ENCODE data around the gene RGS9.
"Not testable (repeated sequence)": the region's sequence is repeated elsewhere in the genome, so short reads cannot be mapped to it uniquely, and the experiment has no call there.

The RGS9 gene

DNA sequence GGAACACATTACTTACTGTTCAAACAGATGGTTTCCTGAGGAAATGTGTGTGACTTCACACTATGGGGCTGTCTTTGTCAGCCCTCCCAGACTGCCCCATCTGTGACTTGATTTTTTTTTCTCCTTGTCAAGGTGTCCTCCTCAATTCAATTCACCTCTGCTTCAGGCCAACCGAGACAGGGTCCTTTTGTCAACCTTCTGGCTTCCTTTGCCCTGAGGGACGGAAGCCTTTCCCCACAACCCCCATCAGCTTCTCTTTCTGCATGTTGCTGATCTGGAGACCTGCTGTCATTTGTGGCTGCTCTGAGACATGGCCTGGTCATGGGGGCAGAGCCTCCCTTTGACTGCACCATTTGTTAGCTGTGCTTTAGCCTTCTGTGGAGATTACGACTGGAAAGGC lies 21.3 kb upstream of the RGS9 start:
- no peak for DNase-seq (ENCODE audit: low spot score)

DNA sequence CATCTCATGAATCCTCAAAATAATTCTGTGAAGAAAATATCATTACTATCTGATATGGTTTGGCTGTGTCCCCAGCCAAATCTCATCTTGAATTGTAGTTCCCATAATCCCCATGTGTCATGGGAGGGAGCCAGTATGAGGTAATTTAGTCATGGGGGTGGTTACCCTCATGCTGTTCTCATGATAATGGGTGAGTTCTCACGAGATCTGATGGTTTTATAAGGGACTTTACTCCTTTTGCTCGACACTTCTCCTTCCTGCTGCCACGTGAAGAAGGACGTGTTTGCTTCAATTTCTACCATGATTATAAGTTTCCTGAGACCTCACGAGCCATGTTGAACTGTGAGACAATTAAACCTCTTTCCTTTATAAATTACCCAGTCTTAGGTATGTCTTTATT lies 20.7 kb upstream of the RGS9 start:
- not testable (repeated sequence) for DNase-seq (ENCODE audit: low spot score)

DNA sequence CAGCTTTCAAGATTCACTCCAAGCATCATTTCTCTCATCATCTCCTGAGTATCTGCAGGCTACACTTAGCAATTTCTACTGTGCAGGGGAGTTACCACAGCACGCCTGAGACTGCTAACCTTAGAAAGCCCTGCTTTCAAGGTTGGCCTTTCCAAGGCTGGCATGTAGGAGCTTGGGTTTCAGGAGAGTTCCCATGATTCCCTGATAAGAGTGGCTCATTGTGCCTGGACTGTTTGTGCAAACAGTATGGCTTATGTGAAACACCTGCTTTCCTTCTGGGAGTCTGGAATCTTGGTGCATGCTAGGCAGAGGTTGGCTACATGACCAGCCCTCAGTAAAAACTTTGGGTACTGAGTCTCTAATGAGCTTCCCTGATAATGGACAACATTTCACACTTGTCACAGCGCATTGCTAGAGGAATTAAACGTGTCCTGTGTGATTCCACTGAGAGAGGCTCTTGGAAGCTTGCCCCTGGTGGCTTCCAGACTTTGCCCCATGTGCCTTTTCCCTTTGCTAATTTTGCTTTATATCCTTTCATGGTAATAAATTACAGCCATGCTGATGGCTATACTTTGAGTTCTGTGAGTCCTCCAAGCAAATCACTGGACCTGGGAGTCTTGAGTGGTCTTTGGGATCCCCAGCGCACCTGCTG lies 19.7 kb upstream of the RGS9 start:
- DNase-seq (ENCODE audit: low spot score), result no peak

GRCh38 chr17:65121368-65121767 lies 15.8 kb upstream of the RGS9 start:
- peak; percentile 83 for DNase-seq (ENCODE audit: low spot score)

DNA sequence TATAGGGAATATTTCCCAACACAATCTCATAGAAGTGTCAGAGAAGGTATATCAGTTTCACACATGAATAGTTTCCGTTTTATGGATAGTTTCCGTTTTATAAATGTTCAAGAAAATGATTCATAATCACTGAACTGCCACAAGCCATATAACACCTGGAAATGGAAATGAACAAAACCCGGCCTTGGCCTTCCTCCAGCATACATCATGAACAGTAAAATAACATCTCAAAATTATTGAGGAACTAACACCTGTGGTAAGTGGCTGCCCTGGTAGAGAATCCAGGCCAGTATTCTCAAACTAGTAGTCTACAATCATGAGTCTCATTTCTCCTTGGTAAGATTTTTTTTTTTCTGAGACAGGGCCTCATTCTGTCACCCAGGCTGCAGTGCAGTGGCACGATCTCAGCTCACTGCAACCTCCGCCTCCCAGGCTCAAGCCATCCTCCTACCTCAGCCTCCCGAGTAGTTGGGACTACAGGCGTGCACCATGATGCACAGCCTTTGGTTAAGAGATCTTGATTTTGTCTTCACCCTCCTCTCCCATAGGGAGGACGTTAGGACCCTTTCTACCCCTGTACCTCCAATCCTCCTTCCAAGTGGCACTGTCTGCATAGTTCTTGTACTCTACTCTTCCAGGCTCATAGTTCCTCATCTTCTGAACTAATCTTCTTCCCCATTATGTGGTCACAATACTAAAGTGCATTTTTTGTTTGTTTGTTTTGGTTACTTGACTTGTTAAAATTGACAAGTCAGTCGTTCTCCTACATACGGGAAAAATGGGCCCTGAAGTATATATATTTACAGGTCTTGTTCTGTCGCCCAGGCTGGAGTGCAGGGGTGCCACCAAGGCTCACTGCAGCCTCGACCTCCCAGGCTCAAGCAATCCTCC lies 15.0 kb upstream of the RGS9 start:
- peak; percentile 77 for DNase-seq (ENCODE audit: low spot score)

GRCh38 chr17:65122836-65123756 lies 14.1 kb upstream of the RGS9 start:
- peak; percentile 93 for DNase-seq (ENCODE audit: low spot score)

- no peak for DNase-seq (ENCODE audit: low spot score)
Measured at GRCh38 chr17:65123757-65124675, 13.2 kb upstream of the RGS9 start.

DNA sequence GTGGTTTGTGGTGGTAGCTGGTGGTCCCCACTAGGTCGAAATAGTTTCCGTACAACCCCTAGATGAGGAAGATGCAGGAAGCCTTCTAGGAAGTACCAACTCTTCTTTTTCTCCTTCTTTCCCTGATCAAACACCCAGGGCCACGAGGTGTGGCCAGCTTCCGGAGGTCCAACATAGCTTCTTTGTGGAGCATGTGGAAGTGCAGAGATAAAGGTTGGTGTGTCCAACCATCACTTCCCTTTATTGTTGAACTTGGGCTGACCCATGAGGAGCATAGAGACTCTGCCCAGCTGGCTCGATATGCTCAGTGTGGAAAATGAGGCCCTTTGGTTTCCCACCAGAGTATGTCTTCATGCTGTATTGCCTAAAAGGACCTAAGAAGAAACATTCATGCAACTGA lies 6.3 kb upstream of the RGS9 start:
- DNase-seq (ENCODE audit: low spot score), result no peak

DNA sequence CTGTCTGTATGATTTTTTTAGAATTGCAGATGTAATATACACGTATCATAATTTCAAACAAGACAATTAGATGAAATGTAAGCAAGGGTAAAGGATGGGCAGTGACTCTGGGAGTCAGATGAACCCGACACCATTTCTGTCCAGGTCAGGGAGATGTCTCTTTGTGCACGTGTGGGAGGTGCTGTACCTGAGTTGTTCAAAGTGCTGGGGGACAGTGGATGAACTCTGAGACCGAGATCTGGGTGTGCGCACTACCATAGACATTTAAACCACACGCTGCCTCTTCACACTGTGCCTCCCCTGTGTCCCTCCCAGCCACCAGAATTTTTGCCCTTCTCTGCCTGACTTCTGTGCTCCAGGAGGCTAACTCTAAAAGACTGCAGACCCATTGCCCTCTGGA lies 5.9 kb upstream of the RGS9 start:
- DNase-seq (ENCODE audit: low spot score), result no peak

DNA sequence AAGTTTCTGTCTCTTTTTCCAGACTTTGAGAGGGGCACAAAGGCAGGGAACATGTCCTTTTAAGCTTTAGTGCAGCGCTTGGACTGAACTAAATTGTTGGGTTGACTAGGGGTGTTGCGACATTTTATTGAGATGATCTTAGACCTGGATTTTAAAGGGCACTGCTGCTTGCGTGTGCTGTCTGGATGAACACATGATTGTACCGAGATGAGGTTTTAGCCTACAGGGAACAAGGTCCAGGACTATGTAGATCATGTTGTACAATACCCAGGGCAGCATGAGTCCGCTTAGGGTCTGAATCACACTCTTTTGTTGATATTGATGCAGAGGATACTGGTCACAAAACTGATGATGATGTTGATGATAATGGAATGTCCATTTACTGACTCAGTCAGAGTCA lies 5.2 kb upstream of the RGS9 start:
- no peak for DNase-seq (ENCODE audit: low spot score)

- DNase-seq (ENCODE audit: low spot score), result no peak
Measured at GRCh38 chr17:65134035-65134434, 3.1 kb upstream of the RGS9 start.

GRCh38 chr17:65139101-65139764 lies 2.1 kb downstream of the RGS9 start:
- DNase-seq (ENCODE audit: low spot score), result no peak

GRCh38 chr17:65142247-65142646 lies 5.1 kb downstream of the RGS9 start:
- DNase-seq (ENCODE audit: low spot score), result peak; percentile 25

- no peak for DNase-seq (ENCODE audit: low spot score)
Measured at GRCh38 chr17:65143889-65144604, 6.9 kb downstream of the RGS9 start.

DNA sequence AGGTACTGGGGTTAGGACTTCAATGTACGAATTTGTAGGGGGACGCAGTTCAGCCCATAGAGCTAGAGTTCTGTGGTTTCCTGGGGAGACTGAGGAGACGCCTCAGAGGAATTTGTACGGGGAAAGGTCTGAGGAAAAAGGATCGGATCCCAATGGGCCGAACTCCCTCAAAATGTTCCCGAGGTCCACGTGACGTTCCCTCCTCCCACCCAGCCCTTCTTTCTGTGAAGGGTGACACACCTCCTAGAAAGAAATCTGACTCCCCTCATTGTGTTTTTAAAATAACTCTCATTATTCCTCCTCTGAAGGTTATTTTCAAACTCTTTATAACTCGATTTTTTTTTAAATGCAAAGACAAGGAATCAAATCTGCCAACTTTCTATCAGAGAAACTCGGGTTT lies 8.6 kb downstream of the RGS9 start:
- DNase-seq (ENCODE audit: low spot score), result no peak

GRCh38 chr17:65147955-65148354 lies 10.8 kb downstream of the RGS9 start:
- DNase-seq (ENCODE audit: low spot score), result no peak

- DNase-seq (ENCODE audit: low spot score), result peak; percentile 40
Measured at GRCh38 chr17:65154770-65155589, 17.8 kb downstream of the RGS9 start.

DNA sequence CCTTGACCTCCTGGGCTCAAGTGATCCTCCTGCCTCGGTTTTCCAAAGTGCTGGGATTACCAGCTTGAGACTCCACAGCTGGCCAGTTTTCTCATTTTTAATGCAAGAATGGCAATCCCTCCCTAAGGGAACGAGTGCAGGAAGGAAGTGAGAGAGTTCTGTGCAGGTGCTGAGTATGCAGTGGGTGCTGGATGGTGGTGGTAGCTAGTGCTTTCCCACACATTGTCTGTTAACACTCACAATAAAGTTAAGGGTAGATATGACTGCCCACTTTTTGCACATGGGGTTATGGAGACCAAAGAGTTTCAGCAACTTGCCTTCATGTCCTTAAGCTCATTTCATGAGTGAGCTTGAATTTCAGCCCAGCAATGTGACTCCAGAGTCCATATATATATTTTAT lies 18.5 kb downstream of the RGS9 start:
- DNase-seq (ENCODE audit: low spot score), result no peak

GRCh38 chr17:65156185-65156834 lies 19.1 kb downstream of the RGS9 start:
- DNase-seq (ENCODE audit: low spot score), result no peak
